Sciatic nerve (tissue), 2 donors: ENCODE measurements around the gene RBPMS2. TPM values are rescaled to one million over a fixed set of nuclear protein-coding genes. Genes with fewer than 3 reads are reported as not detected.

Experiments used
- ATAC-seq: fragments of 200-7000 bp; cut with Tn5 transposase; one replicate; pipeline ENCODE4 v1.9.1; 2020; ENCODE audit warnings: mild to moderate bottlenecking, moderate library complexity
- DNase-seq: peaks from one replicate; pipeline ENCODE4 v3.0.0-alpha.2; 2020; ENCODE audit warnings: low spot score
- intact Hi-C: fragments of 100-400 bp; cut with DNase I; formaldehyde crosslinking; loops from one replicate; pipeline ENCODE4 v1.14.2; 2022
- total RNA-seq: library from RNA; stranded (reverse); fragmentation: NEBNext Ultra II Directional; extraction: Animal tissue kit (Norgen Biotek cat#: 25700); gene quantifications from one replicate; pipeline ENCODE4 v1.2.1, GENCODE V29; 2021
- donor health status: DM: no; HTN: no; CAD: no.
- donor health status: DM: no; HTN: no; CAD: no.

The RBPMS2 gene
- total RNA-seq, 1 donor from 2014 or later, result 14.2 TPM

DNA sequence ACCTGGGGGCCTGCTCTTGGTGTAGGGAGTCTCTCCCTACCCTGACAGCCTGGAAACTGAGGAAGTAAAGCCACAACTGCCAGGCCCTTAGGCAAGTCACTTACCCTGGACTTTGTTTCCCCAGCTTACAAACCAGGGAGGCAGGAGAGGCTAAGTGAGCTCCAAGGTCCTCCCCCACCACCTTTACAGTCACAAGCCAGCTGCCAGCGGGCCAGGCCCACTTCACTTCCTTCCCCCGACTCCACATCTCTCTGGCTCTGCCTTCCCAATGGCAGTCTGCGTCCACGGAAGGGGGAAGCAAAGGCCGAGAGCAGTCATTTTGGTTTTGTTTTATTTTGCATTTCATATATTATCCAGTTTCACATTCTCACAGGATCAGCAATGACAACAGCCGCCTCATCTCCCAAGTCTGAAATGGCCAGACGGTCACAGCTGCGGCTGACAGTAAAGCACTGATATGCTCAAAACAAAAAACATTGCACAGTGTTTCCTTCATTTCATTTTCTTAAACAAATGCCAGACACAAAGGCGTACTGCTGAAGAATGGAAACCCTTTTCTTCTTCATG is 35.7 kb downstream of the RBPMS2 start:
- no peak for DNase-seq
- intact Hi-C loops, result loop anchor here (5.0 to 10.0 kb wide), 2 partner anchors 73 to 165 kb away; no protein-coding TSS in a partner anchor
- no peak for ATAC-seq

DNA sequence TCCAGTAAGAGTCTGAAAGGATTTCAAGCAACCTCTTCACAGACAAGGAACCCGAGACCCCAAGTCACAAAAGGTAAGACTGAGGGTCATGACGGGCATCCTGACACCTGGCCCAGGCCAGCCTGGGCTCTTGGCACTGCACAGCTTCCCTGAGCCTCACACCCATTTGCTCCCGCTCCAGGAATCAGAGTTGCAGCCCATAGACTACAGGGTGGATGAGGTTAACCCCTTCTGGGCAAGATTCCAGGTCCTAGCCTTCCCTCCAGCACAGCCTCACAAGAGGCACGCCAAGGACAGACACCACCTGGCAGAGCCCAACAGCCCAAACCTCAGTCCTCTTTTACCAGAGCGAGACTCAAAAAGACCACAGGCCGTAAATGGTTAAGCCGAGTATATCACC is 36.2 kb downstream of the RBPMS2 start:
- no peak for DNase-seq
- ATAC-seq, result no peak
- intact Hi-C loops, result loop anchor here (5.0 to 10.0 kb wide), 2 partner anchors 73 to 166 kb away; no protein-coding TSS in a partner anchor

DNA sequence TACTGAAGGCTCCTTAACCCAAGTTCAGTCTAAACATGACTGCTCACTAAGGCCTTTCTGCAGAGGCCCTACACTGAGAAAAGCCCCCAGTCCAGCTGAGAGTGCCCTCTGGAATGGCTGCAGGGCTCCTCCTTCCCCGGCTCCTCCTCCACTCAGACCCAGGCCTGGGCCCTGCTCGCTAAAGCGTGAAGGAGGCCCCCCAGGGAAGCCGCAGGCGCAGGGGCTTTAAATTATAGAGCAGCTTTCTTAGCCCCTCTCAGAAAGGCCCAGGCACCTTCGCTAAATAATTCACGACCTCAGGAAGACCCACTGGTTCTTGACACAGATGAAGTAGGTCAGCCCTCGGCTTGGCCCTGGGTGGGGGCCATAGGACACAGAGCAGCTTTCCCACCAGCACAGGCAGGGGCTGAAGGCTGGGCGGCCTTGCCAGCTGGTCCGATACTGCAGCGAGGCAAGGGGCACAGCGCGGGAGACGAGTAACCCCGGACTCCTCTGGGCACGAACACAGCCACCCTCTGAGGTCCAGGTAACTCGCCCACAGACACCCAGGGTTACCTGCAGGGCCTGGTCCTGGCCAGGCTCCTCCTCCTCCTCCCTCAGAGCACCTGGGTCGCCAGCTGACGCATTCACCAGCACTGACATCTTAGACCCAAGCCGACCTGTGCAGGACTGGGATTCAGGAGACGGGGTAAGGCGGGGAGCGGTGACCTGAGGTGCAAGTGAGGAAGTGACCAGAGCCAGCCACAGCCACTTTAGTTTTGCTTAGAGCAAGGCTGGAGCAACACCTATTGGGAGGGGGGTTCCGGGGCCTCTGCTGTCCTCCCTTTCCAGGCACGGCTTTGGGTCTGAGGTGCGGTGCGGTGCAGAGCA is 36.9 kb downstream of the RBPMS2 start:
- ATAC-seq (no peak), DNase-seq (no peak)
- intact Hi-C loops, result loop anchor here (5.0 to 10.0 kb wide), 2 partner anchors 74 to 166 kb away; no protein-coding TSS in a partner anchor

DNA sequence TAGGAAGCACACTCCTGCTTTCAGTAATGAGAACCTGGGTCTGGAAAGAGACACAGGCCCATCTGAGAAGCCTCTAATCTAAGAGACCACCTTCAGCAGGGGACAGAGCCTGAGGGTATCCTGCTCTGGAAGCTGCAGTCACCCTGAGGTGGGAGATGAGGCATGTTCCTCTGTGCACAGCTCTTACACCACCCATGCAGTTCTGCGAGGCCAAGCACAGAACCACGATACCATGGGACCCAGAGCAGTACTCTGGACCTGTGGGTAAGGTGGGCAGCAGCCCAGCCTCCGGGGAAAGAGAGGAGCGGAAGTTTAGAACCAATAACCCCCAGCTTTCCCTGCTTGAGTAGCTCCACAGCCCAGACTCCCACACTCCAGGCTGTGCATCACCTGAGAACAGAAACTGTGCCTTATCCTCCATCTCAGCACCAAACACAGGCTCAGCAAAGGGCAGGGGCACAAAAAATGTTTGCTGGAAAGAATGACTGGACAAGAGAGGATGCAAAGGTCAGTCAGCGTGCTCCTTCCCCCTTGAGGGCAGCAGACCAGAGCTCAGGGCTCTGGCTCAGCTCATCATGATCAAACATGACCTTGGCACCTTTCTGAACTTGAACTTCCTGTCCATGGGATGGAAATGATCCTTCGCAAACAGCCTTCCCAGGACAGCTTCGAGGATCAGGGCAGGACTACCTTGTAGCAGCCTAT is 43.1 kb downstream of the RBPMS2 start:
- intact Hi-C loops, result loop anchor here (10.0 kb wide), 1 partner anchor 172 kb away; no protein-coding TSS in a partner anchor
- no peak for ATAC-seq
- DNase-seq, result no peak

DNA sequence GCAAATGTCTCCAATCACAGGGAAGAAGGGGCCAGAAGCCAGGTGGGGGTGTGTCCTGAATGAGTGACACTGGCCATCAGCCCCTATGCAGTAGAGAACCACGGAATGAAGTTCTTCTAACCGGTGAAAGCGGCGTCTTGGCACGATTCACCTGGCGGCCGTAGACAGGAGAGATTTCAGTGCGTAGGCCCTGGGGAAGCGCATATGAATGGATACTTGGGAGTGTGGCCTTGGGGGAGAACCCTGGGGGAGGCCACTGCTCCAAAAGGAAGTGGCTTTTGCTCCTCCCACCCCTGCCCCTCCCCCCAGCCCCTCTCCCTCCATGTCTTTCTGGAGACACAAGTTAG is 43.6 kb downstream of the RBPMS2 start:
- intact Hi-C loops, result loop anchor here (10.0 kb wide), 1 partner anchor 173 kb away; no protein-coding TSS in a partner anchor
- DNase-seq (no peak), ATAC-seq (no peak)

DNA sequence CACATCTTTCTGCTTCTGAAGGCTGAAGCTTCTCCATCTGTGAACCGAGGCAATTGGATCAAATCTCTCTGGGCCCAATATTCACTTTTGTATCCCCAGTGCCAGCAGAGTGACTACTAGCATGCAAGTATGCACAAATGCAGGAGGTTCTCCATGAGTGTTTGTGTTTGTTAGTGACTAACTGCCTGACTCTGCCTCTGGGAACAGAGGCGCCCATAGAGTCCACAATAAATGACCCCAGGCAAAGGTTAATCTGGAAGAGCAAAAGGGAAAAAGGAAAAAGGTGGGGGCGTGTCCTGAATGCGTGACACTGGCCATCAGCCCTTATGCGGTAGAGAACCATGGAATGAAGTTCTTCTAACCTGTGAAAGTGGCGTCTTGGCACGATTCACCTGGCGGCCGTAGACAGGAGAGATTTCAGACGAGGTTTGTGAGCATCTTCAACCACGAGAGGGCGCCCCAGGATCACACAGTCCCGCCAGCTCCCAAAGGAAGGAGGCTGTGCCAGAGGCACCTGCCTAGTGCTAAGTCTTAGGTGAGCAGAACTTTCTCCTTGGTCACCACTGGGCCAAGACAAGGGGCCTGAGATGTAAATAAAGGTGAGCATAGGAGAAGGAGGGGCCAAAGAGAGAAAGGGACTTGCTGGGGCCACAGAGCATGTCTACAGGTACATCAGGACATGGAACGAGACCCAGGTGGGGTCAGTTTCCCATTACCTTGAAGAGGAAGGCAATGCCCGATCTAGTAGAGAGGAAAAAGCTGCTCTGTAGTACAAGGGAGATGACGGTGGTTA is 44.2 kb downstream of the RBPMS2 start:
- DNase-seq, result peak; percentile 92
- intact Hi-C loops, result loop anchor here (10.0 kb wide), 1 partner anchor 174 kb away; no protein-coding TSS in a partner anchor
- peak; percentile 77 for ATAC-seq

DNA sequence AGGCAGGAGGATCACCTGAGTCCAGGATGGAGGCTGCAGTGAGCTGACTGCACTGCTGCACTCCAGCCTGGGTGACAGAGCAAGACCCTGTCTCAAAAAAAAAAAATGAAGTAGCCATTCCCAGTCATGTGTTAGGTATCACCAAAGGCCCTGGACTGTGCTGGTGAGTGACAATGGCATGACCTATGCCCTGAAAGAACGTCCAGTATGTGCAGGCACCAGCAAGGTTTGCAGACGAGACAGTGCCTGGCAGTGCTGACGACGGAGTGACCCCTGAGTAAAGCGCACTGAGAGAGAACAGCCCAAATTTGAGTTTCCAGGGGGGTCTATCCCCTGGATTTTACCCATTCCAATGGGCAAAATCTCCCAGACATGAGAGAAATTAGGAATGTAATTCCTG is 45.2 kb downstream of the RBPMS2 start:
- no peak for DNase-seq
- no peak for ATAC-seq
- intact Hi-C loops, result loop anchor here (10.0 kb wide), 1 partner anchor 175 kb away; no protein-coding TSS in a partner anchor

DNA sequence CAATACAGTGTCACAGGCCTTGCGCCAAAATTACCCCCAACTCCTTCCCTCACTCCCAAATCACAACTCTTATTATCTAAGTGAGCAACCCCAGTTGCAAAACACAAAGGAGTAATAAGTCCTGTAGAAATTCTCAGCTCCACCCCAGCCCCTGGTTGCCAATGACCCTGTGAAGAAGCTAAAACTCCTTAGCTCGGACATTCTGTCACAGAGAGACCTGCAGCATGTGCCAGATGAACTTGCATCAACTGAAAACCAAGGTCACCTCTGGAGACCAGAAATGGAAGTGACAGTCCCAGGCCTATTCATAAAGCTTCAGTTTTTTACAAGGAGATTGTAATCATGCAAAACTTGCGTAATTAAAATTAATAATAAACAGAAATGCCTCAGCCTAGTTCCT is 55.2 kb downstream of the RBPMS2 start:
- ATAC-seq (no peak), DNase-seq (no peak)
- intact Hi-C loops, result no loop called here

DNA sequence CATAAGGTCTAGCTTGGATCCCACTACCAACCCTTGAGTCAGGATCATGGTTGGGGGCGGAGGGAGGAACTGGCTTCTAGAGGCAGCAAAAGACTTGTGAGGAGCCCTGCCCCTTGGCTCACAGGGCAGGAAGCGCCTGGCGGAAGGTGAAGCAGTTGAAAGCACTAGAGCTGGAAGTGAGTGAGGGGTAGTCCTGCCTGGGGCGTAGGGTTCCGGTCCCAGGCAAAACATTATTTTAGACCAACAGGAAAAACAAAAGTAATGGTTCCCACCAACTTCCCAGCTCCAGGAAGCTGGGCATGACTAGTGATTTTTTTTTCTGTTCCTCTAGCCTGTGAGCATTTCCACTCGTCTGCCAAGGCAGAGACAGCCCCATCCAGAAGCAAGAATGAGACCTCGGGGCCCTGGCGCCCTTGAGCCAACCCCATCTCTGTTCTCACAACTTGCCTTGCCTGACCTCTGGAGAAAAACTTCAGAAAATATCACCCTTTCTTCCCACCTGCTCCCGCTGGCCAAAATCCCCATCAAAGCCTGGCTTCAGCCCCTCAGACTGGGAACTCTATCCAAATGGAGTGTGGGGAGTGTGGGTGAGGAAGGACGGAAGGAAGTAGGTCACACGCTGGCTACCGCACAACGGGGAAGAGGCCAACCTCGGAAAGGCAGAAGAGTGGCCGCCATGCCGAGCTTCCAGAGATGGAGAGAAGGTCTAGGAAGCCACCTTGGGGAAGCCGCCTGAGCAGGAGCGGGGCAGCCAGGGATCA is 57.5 kb downstream of the RBPMS2 start:
- ATAC-seq (peak; percentile 47), DNase-seq (no peak)
- intact Hi-C loops, result no loop called here

DNA sequence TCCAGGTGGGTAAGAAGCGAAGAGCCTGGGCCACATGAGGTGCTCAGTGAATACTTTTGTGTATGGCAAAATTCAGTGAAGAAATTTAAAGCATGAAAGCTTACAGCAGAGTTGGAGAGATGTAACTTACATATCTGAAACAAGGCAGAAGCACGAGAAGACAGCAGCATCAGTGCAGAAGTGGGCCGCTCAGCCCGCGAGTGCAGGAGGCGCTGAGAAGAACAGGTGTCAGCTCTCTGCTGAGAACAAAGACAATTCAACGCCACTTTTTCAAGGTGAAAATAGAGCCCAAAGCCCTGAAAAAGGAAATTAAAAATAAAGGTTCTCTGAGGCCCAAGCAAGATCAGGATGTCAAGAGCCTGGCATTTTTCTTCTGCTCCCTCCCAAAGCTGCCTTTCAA is 58.3 kb downstream of the RBPMS2 start:
- DNase-seq (no peak), ATAC-seq (no peak)
- intact Hi-C loops, result no loop called here

DNA sequence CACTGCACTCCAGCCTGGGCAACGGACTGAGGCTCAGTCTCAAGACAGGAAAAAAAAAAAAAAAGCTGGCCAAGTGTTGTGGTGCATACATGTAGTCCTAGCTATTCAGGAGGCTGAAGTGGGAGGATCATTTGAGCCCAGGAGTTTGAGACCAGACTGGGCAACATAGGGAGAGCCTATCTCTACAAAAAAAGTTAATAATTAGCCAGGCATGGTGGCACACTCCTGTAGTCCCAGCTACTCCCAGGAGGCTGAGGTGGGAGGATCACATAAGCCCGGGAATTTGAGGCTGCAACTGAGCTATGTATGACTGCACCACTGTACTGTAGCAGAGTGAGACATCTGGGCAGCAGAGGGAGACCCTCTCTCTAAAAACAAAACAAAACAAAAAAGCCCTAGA is 58.9 kb downstream of the RBPMS2 start:
- ATAC-seq (no peak), DNase-seq (no peak)
- intact Hi-C loops, result no loop called here

DNA sequence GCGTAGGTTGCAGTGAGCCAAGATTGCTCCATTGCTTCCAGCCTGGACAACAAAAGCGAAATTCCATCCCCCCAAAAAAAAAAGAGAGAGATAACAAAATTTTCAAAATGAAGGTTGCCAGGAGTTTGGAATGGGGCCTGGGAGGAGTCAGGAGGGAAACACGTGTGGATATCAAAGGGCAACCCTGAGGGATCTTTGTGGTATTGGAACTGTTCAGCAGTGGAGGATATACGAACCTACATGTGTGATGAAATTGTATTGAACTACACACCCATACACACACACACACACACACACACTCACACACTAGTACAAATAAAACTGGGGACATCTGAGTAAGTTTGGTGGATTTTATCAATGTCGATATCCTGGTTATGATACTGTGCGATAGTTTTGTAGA is 61.8 kb downstream of the RBPMS2 start:
- DNase-seq (no peak), ATAC-seq (no peak)

DNA sequence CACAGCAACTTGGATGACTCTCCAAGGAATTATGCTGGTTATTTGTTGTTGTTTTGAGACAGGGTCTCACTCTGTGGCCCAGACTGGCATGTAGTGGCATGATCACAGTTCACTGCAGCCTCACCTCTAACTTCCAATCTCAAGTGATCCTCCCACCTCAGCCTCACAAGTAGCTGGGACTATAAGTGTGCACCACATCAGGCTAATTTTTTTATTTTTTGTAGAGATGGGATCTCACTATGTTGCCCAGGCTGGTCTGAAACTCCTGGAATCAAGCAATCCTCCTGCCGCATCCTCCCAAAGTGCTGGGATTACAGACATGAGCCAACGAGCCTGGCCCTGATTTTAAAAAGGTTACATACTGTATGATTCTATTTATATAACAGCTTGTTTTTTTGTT is 63.0 kb downstream of the RBPMS2 start:
- intact Hi-C loops, result no loop called here
- ATAC-seq, result no peak
- no peak for DNase-seq

More for the DNA sequence above, 61.8 kb downstream of the RBPMS2 start:
- intact Hi-C loops, result no loop called here

DNA sequence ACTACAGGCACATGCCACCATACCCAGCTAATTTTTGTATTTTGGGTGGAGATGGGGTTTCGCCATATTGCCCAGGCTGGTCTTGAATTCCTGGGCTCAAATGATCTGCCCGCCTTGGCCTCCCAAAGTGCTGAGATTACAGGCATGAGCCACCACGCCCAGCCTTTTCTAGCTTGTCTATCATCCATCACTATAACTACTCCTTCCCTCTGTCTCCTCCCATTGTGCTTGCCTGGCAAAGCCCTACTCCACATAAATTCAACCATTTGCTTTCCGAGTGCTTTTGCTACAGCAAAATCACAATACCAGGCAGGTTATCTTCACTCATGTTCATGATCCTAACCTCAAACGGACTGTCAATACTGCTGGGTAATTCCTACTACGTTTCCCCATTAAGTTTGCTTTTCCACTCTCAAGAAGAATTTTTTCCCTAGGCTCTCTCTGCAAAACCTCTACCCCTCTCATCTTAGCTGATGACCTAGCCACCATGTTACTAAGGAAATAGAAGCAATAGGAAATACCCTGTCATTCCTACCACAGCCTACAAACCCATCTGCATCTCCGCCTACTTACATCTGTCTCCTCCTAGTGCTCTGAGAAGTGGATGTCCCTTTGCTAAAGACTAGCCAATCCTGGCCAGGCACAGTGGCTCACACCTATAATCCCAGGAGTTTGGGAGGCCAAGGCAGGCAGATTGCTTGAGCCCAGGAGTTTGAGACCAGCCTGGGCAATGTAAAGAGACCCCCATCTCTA is 64.5 kb downstream of the RBPMS2 start:
- ATAC-seq (no peak), DNase-seq (no peak)
- intact Hi-C loops, result no loop called here

DNA sequence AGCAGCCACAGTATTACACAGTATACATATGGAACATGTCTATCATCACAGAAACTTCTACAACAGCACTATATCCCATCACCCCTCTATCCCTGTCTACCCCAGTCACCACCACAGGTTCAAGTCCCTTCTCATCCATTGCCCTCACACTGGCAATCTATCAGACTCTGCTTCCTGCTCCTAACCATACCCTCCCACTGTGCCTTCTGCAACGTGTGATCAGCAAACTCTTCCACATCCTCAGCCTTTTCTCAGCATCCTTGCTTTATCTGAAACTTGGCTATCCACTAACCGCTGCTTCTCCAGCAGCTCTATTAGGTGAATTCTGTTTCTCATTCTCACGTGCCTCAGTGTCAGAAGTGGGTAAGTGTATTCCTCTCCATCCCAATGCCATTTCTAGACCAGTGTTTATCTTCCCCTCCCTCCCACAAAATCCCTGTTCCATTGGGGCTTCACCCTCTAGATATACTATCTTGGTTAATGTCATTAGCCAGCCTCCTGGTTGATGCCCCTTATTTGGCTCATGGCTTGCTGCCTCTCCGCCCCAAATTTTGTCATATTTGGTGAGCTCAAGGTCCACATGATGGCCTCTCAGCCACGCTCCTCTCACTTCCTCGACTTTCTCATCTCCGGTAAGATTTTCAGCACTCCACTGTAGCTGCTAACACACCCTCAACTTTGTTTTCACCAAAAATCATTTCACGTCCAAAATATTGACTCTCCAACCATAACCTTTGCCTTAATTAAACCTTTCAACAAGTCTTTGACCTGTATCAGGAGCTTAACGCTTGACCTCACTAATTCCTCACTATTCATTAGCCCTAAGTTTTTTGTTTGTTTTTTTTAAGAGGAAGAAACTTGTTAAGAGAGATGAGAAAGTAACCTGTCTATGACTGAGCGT is 69.1 kb downstream of the RBPMS2 start:
- no peak for ATAC-seq
- DNase-seq, result no peak
- intact Hi-C loops, result no loop called here

DNA sequence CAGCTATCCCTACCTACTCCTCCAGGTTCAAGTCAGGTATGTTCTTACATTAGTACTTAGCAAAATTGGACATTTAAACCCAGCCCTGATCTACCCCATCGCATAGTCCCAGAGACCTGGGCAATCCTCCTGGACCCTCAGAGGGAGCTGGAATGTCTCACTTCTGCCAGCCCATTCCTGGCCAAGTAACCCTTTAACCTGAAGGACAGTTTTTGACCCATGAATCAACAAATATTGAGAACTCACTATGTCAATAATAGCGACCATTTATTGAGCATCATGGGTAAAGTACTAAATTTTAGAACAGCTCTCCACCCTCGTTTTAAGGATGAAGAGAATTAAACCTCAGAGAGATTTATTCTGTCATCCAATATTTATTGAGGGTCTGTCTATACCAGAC is 70.4 kb downstream of the RBPMS2 start:
- ATAC-seq (no peak), DNase-seq (no peak)
- intact Hi-C loops, result no loop called here

DNA sequence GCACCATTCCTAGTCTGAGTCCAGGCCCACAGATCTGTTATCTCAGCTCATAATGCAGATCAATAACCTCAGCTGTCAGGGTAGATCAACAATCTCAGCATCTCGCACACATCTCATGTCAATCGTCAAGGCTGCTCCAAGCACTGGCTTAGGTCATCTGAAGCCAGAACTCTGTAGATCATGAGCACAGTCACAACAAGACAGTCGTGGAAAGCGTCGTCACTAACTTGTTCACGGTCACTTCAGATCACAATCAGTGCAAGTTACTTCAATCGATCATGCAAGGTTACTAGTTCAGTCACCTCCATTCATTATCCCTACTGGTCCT is 71.8 kb downstream of the RBPMS2 start:
- intact Hi-C loops, result no loop called here
- ATAC-seq (peak; percentile 19), DNase-seq (no peak)
